Measurements from ENCODE around the gene CTDP1. TPM values are rescaled to one million over a fixed set of nuclear protein-coding genes. Genes with fewer than 3 reads are reported as not detected.
"Not testable (repeated sequence)": the region's sequence is repeated elsewhere in the genome, so short reads cannot be mapped to it uniquely, and the experiment has no call there.

The CTDP1 gene
- polyA plus RNA-seq, 3 donors: 6.8 to 11.7 (median 8.7) TPM

DNA sequence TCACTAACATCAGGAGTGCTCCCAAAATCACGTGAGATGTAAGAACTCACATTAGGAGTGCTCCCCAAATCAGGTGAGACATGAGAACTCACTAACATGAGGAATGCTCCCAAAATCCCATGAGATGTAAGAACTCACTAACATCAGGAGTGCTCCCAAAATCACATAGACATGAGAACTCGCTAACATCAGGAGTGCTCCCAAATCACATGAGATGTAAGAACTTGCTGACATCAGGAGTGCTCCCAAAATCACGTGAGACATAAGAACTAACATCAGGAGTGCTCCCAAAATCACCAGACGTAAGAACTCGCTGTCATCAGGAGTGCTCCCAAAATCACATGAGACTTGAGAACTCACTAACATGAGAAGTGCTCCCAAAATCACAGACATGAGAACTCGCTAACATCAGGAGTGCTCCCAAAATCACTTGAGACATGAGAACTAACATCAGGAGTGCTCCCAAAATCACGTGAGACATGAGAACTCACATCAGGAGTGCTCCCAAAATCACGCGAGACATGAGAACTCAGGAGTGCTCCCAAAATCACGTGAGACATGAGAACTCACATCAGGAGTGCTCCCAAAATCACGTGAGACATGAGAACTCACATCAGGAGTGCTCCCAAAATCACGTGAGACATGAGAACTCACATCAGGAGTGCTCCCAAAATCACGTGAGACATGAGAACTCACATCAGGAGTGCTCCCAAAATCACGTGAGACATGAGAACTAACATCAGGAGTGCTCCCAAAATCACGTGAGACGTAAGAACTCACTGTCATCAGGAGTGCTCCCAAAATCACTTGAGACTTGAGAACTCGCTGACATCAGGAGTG is 52.5 kb downstream of the CTDP1 start:
- WGBS, 3 donors: 98 to 100% (median 98%) methylated on average over 12 to 16 of the region's 17 CpGs

DNA sequence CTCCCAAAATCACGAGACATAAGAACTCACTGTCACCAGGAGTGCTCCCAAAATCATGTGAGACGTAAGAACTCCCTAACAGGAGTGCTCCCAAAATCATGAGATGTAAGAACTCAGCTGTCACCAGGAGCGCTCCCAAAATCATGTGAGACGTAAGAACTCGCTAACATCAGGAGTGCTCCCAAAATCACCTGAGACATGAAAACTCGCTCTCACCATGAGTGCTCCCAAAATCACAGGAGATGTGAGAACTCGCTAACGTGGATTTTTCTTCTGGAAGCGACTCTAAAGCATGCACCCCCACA is 53.1 kb downstream of the CTDP1 start:
- WGBS, 3 donors: 96 to 99% (median 99%) methylated on average over 9 of the region's 9 CpGs
- H3K27ac ChIP-seq (ENCODE audit: low read depth, low read length): no peak overlapping the region

More for the DNA sequence above, 52.5 kb downstream of the CTDP1 start:
- H3K27ac ChIP-seq (ENCODE audit: low read depth, low read length): not testable (repeated sequence)

DNA sequence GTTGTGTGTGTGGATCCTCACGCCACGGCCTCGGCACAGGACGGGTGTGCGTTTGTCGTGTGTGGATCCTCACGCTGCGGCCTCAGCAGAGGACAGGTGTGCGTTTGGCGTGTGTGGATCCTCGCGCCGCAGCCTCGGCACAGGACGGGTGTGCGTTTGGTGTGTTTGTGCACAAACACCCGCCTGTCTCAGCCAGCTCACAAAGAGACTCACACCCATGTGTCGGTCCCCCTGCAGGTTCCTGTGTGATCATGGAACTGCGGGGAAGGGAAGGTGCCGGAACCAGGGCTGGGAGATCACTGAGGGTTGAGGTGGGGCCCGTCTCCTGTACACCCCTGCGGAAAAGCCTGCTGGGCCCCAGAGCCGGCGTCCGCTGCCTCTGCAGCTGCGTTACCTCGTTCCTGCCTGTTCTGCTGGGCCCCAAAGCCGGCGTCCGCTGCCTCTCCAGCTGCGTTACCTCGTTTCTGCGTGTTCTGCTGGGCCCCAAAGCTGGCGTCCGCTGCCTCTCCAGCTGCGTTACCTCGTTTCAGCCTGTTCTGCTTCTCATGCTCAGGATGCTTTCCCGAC is 53.6 kb downstream of the CTDP1 start:
- 96 to 97% (median 97%) methylated on average over 38 of the region's 38 CpGs for WGBS, 3 donors
- no peak overlapping the region for H3K27ac ChIP-seq (ENCODE audit: low read depth, low read length)

DNA sequence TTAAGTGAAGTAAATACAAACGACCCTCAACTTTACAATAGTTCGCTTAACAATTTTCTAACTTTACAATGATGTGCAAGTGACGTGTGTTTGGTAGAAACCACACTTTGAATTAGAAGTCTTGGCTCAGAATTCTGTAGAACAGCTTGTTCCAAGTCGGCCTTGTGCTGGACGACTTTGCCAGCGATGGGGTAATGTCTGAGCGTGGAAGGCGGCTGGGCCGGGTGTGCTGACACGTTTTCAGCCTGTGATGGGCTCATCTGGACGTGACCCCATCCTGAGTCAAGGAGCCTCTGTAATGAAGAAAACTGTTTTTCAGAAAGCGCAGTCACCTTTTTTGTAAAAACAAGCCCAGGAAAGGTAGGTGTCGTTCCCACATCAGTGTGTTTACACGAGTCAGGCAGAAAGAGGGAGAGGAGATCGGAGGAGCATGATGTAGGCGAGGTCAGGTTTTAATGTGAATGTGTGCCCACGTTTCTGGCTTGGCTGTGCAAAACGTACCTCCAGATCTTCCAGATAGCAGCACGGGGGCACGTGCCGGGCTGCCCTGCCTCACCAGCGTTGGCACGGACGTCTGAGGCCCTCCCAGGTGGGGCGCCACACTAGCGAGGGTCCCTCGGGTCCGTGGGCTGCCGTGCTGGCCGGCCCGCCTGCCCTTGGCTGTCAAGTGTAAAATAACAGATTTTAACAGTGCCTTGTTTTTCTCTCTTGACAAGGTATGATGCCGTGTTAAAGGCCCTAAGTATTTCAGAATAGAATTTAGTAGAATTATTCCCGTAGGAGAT is 54.6 kb downstream of the CTDP1 start:
- 85 to 94% (median 92%) methylated on average over 33 of the region's 33 CpGs for WGBS, 3 donors
- H3K27ac ChIP-seq (ENCODE audit: low read depth, low read length): no peak overlapping the region

DNA sequence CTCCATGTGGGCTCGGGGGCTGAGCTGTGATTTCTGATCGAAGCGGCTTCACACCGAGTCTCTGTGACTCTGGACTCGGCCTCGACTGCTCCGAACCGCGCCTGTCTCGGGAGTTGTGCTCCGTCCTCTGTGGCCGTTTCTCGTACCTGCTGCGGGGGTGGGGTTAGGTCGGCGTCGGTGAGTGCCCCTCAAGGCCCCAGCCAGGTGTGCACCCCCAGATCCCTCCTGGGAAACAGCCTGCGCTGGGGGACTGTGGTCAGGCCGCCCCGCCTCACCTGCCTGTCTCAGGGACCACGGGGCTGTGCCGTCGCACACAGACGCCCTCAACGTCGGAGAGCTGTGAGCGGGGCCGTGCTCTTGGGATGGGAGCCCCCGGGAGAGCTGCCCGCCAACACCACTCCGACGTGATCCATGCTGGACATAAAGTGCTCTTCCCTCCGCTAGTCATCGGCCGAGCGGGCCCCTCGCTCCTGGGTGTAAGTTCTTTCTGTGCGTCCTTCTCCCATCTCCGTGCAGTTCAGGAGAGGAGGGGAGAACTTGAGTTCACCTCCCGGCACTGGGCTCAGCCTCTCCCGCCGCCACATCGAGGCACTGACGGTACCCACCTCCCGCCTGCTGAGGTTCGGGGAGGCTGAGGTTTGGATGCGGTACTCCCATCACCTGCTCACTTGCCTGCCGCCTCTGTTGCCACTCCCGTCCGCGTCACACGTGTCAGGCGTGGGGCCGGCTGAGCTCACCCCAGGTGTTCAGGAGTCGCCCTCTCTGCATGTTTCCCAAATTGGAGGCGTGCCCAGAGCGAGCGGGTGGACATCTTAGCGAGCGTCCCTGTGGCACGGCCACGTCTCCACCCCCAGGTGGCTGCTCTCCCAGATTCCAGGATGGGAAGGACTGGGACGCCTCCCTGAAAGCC is 55.7 kb downstream of the CTDP1 start:
- WGBS, 3 donors: 94 to 96% (median 95%) methylated on average over 63 of the region's 63 CpGs
- H3K27ac ChIP-seq (ENCODE audit: low read depth, low read length): no peak overlapping the region

DNA sequence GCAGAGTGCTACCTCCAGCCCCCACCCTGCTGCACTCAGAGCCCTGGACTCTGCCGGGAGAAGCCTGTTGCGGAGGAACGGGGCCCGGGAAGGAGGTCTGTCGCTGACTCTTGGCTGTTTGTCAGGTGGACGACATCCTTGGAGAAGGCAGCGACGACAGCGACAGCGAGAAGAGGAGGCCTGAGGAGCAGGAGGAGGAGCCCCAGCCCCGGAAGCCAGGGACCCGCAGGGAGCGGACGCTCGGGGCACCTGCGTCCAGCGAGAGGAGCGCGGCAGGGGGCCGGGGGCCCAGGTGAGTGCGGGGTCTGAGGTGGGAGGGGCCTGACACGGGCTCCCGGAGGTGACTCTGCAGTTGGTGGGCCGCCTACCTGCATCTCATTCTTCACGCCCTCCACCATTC is 56.6 kb downstream of the CTDP1 start:
- WGBS, 3 donors: 95 to 97% (median 96%) methylated on average over 25 of the region's 25 CpGs
- H3K27ac ChIP-seq (ENCODE audit: low read depth, low read length): no peak overlapping the region

DNA sequence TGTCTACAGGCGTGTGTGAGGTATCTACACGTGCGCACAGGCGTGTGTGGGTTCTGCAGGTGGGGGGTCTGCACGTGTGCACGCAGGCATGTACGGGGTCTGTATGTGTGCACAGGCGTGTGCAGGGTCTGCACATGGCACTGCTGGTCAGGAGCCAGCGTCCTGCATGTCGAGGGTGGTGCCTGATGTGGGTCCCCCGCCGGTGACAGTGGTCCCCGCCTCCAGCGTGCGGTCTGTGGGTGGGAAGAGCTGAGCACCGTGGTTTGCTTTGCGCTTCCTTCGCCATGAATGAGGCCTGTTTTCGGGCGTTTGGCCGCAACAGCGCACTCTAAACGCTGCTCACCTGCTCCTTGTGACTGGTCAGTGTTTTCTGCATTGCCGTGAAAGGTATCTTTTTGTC is 57.2 kb downstream of the CTDP1 start:
- 96 to 97% (median 96%) methylated on average over 24 of the region's 24 CpGs for WGBS, 3 donors
- H3K27ac ChIP-seq (ENCODE audit: low read depth, low read length): no peak overlapping the region

DNA sequence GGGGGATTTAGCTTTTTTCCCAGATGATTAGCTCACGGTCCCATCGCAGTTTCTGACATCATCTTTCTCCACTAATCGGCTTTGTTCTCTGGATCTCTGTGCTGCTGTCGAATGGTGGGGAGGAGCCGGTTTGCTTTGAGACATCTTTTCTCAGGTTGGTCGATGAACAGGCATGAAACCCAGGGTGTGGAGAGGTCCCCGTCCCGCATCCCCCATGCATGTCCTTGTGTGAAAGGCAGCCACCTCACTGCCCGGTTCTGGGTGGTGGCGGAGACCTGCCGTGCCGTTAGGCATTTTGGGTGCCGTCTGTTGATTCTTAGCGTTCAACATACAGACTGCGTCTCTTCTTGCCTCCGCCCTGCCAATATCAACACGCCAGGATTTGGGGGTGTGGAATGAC is 57.8 kb downstream of the CTDP1 start:
- no peak overlapping the region for H3K27ac ChIP-seq (ENCODE audit: low read depth, low read length)
- WGBS, 3 donors: 93 to 96% (median 96%) methylated on average over 17 of the region's 17 CpGs

DNA sequence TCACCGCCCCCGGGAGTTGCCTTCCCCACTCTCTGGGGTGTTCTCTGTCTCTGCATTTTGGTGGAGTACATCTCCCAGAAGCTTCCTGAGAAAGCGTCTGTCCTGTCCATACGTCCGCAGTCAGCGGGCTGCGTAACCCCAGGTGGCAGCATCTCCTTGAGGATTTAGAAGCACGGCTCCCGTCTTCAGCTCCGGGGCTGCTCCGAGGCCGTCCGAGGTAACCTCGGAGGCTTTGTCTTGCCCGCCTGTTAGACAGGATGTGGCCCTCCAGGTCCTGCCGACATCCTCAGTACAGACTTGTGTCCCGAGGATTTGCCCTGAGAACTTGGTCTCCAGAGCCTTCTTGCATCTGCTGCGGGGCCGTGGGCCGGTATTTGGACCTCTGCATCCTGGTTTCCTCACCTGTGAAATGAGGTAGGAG is 58.4 kb downstream of the CTDP1 start:
- WGBS, 3 donors: 84 to 93% (median 92%) methylated on average over 20 of the region's 20 CpGs

DNA sequence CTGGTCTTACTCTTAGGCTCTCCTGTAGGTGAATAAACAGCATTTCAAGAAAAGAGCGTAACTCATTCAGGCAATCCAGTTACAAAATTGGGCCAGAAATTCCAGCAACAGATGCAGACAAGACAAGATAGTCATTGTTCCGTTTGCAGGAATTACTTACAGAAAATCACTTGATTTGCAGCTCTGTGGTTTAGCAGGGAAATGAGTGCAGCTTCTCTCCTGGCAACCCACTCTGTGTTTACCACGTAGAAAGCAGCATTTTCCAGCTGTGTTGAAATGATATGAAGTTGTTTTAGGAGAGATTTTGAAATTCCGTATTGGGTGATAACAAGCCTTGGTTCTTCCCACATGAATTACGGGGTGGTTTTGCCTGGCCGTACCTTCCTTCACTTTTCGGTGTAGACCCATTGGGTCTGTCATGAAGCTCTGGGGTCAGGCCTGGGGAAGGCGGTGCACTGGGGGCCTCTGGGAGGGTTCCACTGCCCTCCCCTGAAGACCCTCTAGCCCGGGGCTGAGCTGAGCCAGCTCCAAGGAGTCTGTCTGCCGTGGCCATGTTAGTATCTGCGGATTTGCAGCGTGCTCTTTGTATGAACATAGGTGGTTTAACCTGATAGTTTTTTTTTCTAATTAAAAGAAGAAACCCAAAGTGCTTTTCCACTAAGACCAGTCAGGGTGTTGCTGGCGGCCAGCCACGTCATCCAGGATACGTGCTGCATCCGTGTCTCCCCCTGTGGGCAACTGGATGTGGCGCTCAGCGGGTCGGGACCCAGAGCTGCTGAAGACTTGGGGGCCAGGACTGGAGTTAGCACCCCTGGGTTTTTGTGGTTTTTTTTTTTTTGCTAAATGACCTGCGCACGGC is 59.2 kb downstream of the CTDP1 start:
- WGBS, 3 donors: 89 to 94% (median 93%) methylated on average over 21 of the region's 21 CpGs
- no peak overlapping the region for H3K27ac ChIP-seq (ENCODE audit: low read depth, low read length)

More for the DNA sequence above, 58.4 kb downstream of the CTDP1 start:
- no peak overlapping the region for H3K27ac ChIP-seq (ENCODE audit: low read depth, low read length)

DNA sequence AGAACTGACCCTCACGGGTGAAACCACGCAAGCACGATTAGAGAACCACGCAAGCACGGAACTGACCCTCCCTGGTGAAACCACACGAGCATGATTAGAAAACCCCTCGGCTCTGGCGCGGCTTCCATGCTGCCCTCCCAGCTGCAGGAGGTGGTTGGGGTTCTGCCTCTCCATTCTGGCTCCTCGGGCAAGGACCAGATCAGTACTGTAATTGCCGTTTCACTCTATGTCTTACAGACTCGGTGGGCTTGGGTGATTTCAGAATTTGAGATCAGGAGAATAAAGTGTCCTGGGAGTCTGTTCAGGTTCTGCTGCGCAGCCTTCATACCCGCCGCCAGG is 59.8 kb downstream of the CTDP1 start:
- 95 to 98% (median 98%) methylated on average over 15 of the region's 15 CpGs for WGBS, 3 donors
- H3K27ac ChIP-seq (ENCODE audit: low read depth, low read length): no peak overlapping the region

DNA sequence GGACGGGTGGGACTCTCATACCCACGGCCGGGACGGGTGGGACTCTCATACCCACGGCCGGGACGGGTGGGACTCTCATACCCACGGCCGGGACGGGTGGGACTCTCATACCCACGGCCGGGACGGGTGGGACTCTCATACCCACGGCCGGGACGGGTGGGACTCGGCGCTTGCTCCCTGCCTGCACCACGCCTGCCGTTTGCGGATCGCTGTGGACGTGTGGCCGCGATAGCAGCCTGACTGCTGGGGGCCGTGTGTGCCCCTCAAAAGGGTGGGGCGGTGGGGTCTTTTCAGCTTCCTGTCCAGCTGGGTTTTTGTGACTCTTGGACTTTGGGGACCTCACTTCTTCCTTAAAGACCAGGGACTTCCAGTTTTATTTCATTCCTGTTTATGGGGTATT is 60.4 kb downstream of the CTDP1 start:
- H3K27ac ChIP-seq (ENCODE audit: low read depth, low read length): not testable (repeated sequence)
- WGBS, 3 donors: 94 to 98% (median 97%) methylated on average over 17 to 18 of the region's 27 CpGs

DNA sequence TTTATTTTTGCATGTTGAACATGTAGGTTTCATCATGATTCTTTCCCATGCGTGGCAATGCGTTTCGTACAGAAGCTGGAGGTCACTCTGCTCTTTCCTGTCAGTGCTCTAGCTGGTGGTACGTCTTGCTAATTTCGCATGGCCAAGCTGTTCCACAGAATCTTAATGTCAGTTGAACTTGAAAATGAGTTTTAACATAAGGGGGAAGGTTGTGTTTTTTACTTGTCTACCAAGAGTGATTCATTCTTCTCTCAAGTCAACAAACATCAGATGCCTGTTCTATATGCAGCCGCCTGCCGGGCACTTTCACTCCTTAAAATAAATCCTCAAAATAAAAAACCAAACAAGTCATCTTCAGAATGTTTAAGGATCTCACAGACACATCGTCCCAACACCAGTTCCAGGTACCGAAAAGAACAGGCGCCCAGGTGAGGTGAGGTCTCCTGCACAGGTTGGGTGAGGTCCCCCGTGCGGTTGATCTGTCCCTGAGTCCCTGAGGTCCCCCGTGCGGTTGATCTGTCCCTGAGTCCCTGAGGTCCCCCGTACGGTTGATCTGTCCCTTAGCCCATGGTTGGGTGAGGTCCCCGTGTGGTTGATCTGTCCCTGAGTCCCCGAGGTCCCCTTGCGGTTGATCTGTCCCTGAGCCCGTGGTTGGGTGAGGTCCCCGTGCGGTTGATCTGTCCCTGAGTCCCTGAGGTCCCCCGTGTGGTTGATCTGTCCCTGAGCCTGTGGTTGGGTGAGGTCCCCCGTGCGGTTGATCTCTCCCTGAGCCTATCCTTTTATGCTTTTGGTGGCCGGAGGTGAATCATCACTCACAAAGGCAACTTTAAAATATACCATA is 61.1 kb downstream of the CTDP1 start:
- no peak overlapping the region for H3K27ac ChIP-seq (ENCODE audit: low read depth, low read length)
- 94 to 96% (median 96%) methylated on average over 26 of the region's 26 CpGs for WGBS, 3 donors

DNA sequence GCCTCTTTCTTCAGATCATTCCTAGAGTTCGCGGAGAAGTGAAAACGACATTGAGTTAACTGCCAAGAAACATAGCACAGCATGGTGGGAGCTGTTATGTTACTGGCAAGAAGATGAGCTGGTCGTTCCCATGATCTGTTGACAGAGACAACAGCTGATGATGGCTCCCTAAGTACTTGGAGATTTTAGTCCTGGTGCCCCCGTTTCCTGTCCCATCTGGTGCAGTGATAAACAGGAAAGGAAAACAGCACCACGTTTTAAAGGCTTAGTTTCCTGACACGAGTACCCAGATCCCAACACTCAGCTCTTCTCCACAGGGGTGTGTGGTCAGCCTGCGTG is 61.7 kb downstream of the CTDP1 start:
- 79 to 87% (median 83%) methylated on average over 8 of the region's 8 CpGs for WGBS, 3 donors
- no peak overlapping the region for H3K27ac ChIP-seq (ENCODE audit: low read depth, low read length)

DNA sequence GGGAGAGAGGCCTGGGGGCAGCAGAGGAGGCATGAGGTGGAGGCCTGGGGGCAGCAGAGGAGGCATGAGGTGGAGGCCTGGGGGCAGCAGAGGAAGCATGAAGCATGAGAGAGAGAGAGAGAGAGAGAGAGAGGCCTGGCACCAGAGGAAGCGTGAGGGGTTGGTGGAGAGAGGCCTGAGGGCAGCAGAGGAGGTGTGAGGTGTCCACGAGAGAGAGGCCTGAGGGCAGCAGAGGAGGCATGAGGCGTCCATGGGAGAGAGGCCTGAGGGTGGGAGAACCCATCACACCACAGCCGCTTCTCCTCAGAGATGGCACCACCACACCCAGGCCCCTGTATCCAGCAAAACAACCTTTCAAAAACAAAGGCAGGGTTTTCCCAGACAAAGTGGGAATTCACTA is 62.5 kb downstream of the CTDP1 start:
- no peak overlapping the region for H3K27ac ChIP-seq (ENCODE audit: low read depth, low read length)
- 96 to 98% (median 98%) methylated on average over 4 of the region's 4 CpGs for WGBS, 3 donors

DNA sequence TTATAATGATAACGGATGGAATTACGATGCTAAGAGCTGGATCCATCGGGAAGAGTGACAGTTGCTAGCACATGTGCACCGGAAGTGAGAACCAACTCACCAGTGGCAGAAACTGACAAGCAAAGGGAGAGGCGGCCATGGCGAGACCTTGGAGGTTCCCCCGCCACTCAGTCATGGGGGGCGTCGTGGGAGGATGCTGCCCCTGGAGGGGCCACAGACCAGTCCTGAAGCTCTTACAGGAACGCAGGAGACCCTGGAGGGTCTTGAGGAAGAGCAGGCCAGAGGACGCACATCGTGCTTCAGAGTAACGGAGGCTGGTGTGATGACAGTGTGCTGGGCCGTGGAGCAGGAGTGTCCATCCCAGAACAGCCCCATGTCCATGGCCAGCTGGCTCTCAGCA is 65.0 kb downstream of the CTDP1 start:
- WGBS, 3 donors: 93 to 97% (median 93%) methylated on average over 14 of the region's 14 CpGs
- no peak overlapping the region for H3K27ac ChIP-seq (ENCODE audit: low read depth, low read length)

DNA sequence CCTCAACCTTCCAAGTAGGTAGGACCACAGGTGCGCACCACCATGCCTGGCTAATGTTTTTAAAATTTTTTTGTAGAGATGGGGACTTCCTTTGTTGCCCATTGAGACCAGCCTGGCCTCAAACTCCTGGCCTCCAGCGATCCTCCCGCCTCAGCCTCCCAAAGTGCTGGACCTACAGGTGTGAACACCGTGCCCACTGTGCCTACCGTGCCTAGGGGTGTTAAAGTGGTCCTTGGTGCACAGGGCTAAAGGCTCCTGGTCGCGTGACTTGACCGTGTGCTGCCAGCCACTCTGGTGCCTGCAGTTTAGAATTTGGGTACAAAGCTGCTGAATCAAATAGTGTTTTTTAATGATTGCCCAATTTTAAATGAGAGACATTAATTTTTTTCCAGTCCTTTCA is 67.1 kb downstream of the CTDP1 start:
- WGBS, 3 donors: 98 to 100% (median 98%) methylated on average over 8 of the region's 8 CpGs
- no peak overlapping the region for H3K27ac ChIP-seq (ENCODE audit: low read depth, low read length)

All from adipose tissue (tissue), 3 donors.